Measurements from ENCODE around the gene CISD1. TPM values are rescaled to one million over a fixed set of nuclear protein-coding genes. Genes with fewer than 3 reads are reported as not detected.

Gene CISD1
- total and polyA plus RNA-seq, 2 donors (not counting 3 experiments of a cell fraction or from before 2014, with no cell fraction given): 25.5 to 53.0 TPM

DNA sequence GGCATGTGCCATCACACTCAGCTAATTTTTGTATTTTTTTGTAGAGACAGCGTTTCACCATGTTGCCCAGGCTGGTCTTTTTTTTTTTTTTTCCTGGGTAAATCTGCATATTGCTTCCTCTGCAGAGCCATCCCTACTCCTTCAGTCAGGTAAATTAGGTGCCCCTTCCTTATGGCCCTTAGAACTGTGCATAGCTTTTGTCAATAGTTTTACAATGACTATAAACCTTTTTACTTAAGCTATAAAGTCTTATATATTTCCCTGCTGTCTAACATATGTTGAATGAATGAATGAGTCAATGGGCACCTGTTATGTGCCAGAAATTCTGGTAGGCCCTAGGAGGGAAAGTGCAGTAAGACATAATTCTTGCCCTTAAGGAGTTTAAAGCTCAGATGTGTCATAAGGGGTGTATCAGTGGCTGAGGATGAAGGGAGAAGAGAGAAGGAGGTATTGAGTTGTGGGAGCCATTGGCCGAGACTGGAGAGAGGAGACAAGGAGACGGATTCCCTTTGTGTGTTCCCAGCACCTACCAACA is 35.2 kb downstream of the CISD1 start:
- dilution Hi-C loops (cut with MboI; ENCODE audit: extremely low pct_ligation_motif_present, low sequenced_read_pairs) (no loop called here), intact Hi-C loops (cut with micrococcal nuclease) (loop anchor here (5.0 to 10.0 kb wide), 2 partner anchors 211 to 338 kb away; partner anchors contain the start of gene BICC1)
- no peaks in the 10 kb centered on the region for H3K4me1 ChIP-seq (ENCODE audit: control insufficient read depth, extremely low read depth, insufficient read depth, low read length)
- no TSS peak for BruUV-seq (replicated peaks)
- no peak overlapping the region for H2AFZ ChIP-seq (ENCODE audit: low read depth, low read length)
- TF ChIP-seq JUN (IDR thresholded peaks at IDR 0.05; ENCODE audit: borderline replicate concordance, insufficient read depth, insufficient read length, low read depth) (no peak), EZH2 (IDR thresholded peaks at IDR 0.05; ENCODE audit: borderline replicate concordance, low read depth, low read length, severe bottlenecking) (no peak), GATA2 (IDR thresholded peaks at IDR 0.05; ENCODE audit: insufficient read depth, insufficient read length, low read depth, low read length) (no peak), FOS (IDR thresholded peaks at IDR 0.05; ENCODE audit: borderline replicate concordance, insufficient read depth, low read length) (no peak), MYC (IDR thresholded peaks at IDR 0.05; ENCODE audit: low read depth, low read length) (no peak), POLR2AphosphoS5 (IDR thresholded peaks at IDR 0.05; ENCODE audit: insufficient read depth, low read depth, low read length) (no peak), POLR2A (IDR thresholded peaks at IDR 0.05; ENCODE audit: low read depth, low read length) (no peak)
- TF ChIP-seq, protein P1, sequence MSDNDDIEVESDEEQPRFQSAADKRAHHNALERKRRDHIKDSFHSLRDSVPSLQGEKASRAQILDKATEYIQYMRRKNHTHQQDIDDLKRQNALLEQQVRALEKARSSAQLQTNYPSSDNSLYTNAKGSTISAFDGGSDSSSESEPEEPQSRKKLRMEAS (IDR thresholded peaks at IDR 0.05; ENCODE audit: insufficient read depth, insufficient read length): no peak
- TF ChIP-seq, protein P2, sequence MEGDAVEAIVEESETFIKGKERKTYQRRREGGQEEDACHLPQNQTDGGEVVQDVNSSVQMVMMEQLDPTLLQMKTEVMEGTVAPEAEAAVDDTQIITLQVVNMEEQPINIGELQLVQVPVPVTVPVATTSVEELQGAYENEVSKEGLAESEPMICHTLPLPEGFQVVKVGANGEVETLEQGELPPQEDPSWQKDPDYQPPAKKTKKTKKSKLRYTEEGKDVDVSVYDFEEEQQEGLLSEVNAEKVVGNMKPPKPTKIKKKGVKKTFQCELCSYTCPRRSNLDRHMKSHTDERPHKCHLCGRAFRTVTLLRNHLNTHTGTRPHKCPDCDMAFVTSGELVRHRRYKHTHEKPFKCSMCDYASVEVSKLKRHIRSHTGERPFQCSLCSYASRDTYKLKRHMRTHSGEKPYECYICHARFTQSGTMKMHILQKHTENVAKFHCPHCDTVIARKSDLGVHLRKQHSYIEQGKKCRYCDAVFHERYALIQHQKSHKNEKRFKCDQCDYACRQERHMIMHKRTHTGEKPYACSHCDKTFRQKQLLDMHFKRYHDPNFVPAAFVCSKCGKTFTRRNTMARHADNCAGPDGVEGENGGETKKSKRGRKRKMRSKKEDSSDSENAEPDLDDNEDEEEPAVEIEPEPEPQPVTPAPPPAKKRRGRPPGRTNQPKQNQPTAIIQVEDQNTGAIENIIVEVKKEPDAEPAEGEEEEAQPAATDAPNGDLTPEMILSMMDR (IDR thresholded peaks at IDR 0.05; ENCODE audit: extremely low read depth in 1 of 2, insufficient read depth in 1 of 2, low read depth in 1 of 2, low read length in 2 of 2): no peak
- H3K9me1 ChIP-seq (replicated peaks; ENCODE audit: control insufficient read depth, extremely low read depth, insufficient read depth, low read length): no peaks in the 10 kb centered on the region
- ChIA-PET POLR2A (no interaction called here), CTCF (interaction anchor here (0.6 to 2.9 kb wide), 8 partner anchors 9 to 127 kb away, joined by 3 to 13 read pairs (median 3); partner anchors contain the start of gene TFAM)
- H3K9me3 ChIP-seq (replicated peaks; ENCODE audit: control insufficient read depth, insufficient read depth, low read length): no peaks in the 10 kb centered on the region
- peaks cover 9 to 15% of the 10 kb centered on the region in 2 experiments for H3K27me3 ChIP-seq (ENCODE audit: control insufficient read depth in 2 of 2, insufficient read depth in 2 of 2, low read length in 2 of 2)
- no peak overlapping the region for H3K27ac ChIP-seq (ENCODE audit: insufficient read depth, low read depth, low read length)
- no peaks in the 10 kb centered on the region for H3K36me3 ChIP-seq (ENCODE audit: control insufficient read depth in 2 of 2, extremely low read depth in 1 of 2, insufficient read depth in 2 of 2, low read length in 2 of 2)
- H3K9ac ChIP-seq (replicated peaks; ENCODE audit: extremely low read depth, insufficient read depth, low read length): no peak overlapping the region
- no peak overlapping the region for H3K4me2 ChIP-seq (ENCODE audit: insufficient read depth, low read length)
- FAIRE-seq: no peak
- no peak for DNase-seq (ENCODE audit: low read depth, low spot score)
- no peaks in the 10 kb centered on the region for H3K79me2 ChIP-seq (ENCODE audit: control insufficient read depth, insufficient read depth, low read length)
- H4K20me1 ChIP-seq (replicated peaks; ENCODE audit: control insufficient read depth, extremely low read depth, insufficient read depth, low read length): no peaks in the 10 kb centered on the region
- H3K4me3 ChIP-seq (replicated peaks in 1 of 3; ENCODE audit: insufficient read depth in 1 of 3, low read depth in 1 of 3, low read length in 3 of 3): no peak overlapping the region
